Stomach smooth muscle (tissue), 2 donors: ENCODE measurements around the gene IL3.

Experiments
- H3K27ac ChIP-seq: one replicate; pipeline ENCODE4 v1.7.0; 2013; ENCODE audit warnings: mild to moderate bottlenecking, low read length, inconsistent platforms
- H3K27me3 ChIP-seq, 2 donors: one replicate each; pipeline ENCODE4 v1.7.0; 2013; ENCODE audit warnings: low read length in 2 of 2; ENCODE audit not compliant: insufficient read depth in 2 of 2, control insufficient read depth in 1 of 2
- H3K36me3 ChIP-seq, 2 donors: one replicate each; pipeline ENCODE4 v1.7.0; 2013; ENCODE audit warnings: low read length in 2 of 2; ENCODE audit not compliant: control insufficient read depth in 2 of 2, insufficient read depth in 2 of 2
- H3K4me1 ChIP-seq: one replicate; pipeline ENCODE4 v1.7.0; 2013; ENCODE audit warnings: low read length; ENCODE audit not compliant: control insufficient read depth, insufficient read depth
- H3K4me3 ChIP-seq, 2 donors: one replicate each; pipeline ENCODE4 v1.7.0; 2013; ENCODE audit warnings: low read length in 2 of 2
- H3K9ac ChIP-seq, 2 donors: one replicate each; pipeline ENCODE4 v1.7.0; 2013; ENCODE audit warnings: low read length in 2 of 2, mild to moderate bottlenecking in 1 of 2
- H3K9me3 ChIP-seq, 2 donors: one replicate each; pipeline ENCODE4 v1.7.0; 2013; ENCODE audit warnings: low read length in 2 of 2; ENCODE audit not compliant: control insufficient read depth in 2 of 2
- donor health status: healthy.
- donor health status: Pancreatic carcinoma.

Gene IL3

GRCh38 chr5:132098151-132098594 lies 37.7 kb downstream of the IL3 start:
- H3K27me3 ChIP-seq: no peaks in the 10 kb centered on the region
- no peaks in the 10 kb centered on the region for H3K9me3 ChIP-seq
- H3K4me3 ChIP-seq: no peak overlapping the region
- H3K4me1 ChIP-seq: no peaks in the 10 kb centered on the region
- H3K36me3 ChIP-seq: no peaks in the 10 kb centered on the region
- H3K9ac ChIP-seq: no peak overlapping the region
- H3K27ac ChIP-seq: no peak overlapping the region

GRCh38 chr5:132098621-132099020 lies 38.2 kb downstream of the IL3 start:
- H3K9ac ChIP-seq: no peak overlapping the region
- H3K4me1 ChIP-seq: no peaks in the 10 kb centered on the region
- no peak overlapping the region for H3K27ac ChIP-seq
- H3K9me3 ChIP-seq: no peaks in the 10 kb centered on the region
- H3K27me3 ChIP-seq: no peaks in the 10 kb centered on the region
- no peak overlapping the region for H3K4me3 ChIP-seq
- H3K36me3 ChIP-seq: no peaks in the 10 kb centered on the region

- Histone ChIP-seq H3K9me3 (no peaks in the 10 kb centered on the region), H3K4me1 (peaks cover 2% of the 10 kb centered on the region), H3K9ac (no peak overlapping the region), H3K27ac (no peak overlapping the region), H3K27me3 (no peaks in the 10 kb centered on the region), H3K4me3 (no peak overlapping the region), H3K36me3 (no peaks in the 10 kb centered on the region)
Observed at GRCh38 chr5:132099076-132099748, 38.8 kb downstream of the IL3 start.

- Histone ChIP-seq H3K4me3 (no peak overlapping the region), H3K36me3 (no peaks in the 10 kb centered on the region), H3K9me3 (no peaks in the 10 kb centered on the region), H3K4me1 (peaks cover 2% of the 10 kb centered on the region), H3K27ac (no peak overlapping the region), H3K9ac (no peak overlapping the region), H3K27me3 (no peaks in the 10 kb centered on the region)
Observed at GRCh38 chr5:132099905-132100304, 39.5 kb downstream of the IL3 start.

- Histone ChIP-seq H3K9me3 (no peaks in the 10 kb centered on the region), H3K4me1 (peaks cover 2% of the 10 kb centered on the region), H3K4me3 (no peak overlapping the region), H3K27ac (no peak overlapping the region), H3K9ac (no peak overlapping the region), H3K36me3 (no peaks in the 10 kb centered on the region), H3K27me3 (no peaks in the 10 kb centered on the region)
Observed at GRCh38 chr5:132100672-132101261, 40.3 kb downstream of the IL3 start.

- no peaks in the 10 kb centered on the region for H3K36me3 ChIP-seq
- H3K27ac ChIP-seq: no peak overlapping the region
- no peaks in the 10 kb centered on the region for H3K9me3 ChIP-seq
- no peak overlapping the region for H3K9ac ChIP-seq
- H3K4me1 ChIP-seq: peaks cover 2% of the 10 kb centered on the region
- H3K4me3 ChIP-seq: no peak overlapping the region
- H3K27me3 ChIP-seq: no peaks in the 10 kb centered on the region
Observed at GRCh38 chr5:132101385-132101880, 41.0 kb downstream of the IL3 start.

GRCh38 chr5:132102101-132102701 lies 41.7 kb downstream of the IL3 start:
- no peak overlapping the region for H3K27ac ChIP-seq
- peaks cover 2% of the 10 kb centered on the region for H3K4me1 ChIP-seq
- H3K36me3 ChIP-seq: no peaks in the 10 kb centered on the region
- no peaks in the 10 kb centered on the region for H3K9me3 ChIP-seq
- no peaks in the 10 kb centered on the region for H3K27me3 ChIP-seq
- H3K9ac ChIP-seq: no peak overlapping the region
- no peak overlapping the region for H3K4me3 ChIP-seq

GRCh38 chr5:132102944-132103331 lies 42.5 kb downstream of the IL3 start:
- Histone ChIP-seq H3K36me3 (no peaks in the 10 kb centered on the region), H3K9me3 (no peaks in the 10 kb centered on the region), H3K27me3 (no peaks in the 10 kb centered on the region), H3K4me3 (no peak overlapping the region), H3K9ac (no peak overlapping the region), H3K4me1 (peaks cover 2% of the 10 kb centered on the region), H3K27ac (no peak overlapping the region)

- Histone ChIP-seq H3K36me3 (no peaks in the 10 kb centered on the region), H3K27ac (no peak overlapping the region), H3K9ac (no peak overlapping the region), H3K9me3 (no peaks in the 10 kb centered on the region), H3K4me1 (peaks cover 2% of the 10 kb centered on the region), H3K4me3 (no peak overlapping the region), H3K27me3 (no peaks in the 10 kb centered on the region)
Observed at GRCh38 chr5:132103332-132103951, 43.0 kb downstream of the IL3 start.

GRCh38 chr5:132103969-132104391 lies 43.5 kb downstream of the IL3 start:
- H3K4me1 ChIP-seq: peaks cover 2% of the 10 kb centered on the region
- H3K36me3 ChIP-seq: no peaks in the 10 kb centered on the region
- H3K9me3 ChIP-seq: no peaks in the 10 kb centered on the region
- H3K27ac ChIP-seq: no peak overlapping the region
- no peaks in the 10 kb centered on the region for H3K27me3 ChIP-seq
- no peak overlapping the region for H3K4me3 ChIP-seq
- H3K9ac ChIP-seq: no peak overlapping the region
